NCI-H2107 treated with DMSO at 0.1 percent for 48 hours (cell line): Measurements from ENCODE around the gene ACTBL2.
"Not testable (repeated sequence)": the region's sequence is repeated elsewhere in the genome, so short reads cannot be mapped to it uniquely, and the experiment has no call there.

ENCODE experiments used
- DNase-seq: peaks from one replicate; lab custom pipeline; 2025; ENCODE audit not compliant: unreplicated experiment; lab: John Stamatoyannopoulos, UW

ACTBL2 gene

DNA sequence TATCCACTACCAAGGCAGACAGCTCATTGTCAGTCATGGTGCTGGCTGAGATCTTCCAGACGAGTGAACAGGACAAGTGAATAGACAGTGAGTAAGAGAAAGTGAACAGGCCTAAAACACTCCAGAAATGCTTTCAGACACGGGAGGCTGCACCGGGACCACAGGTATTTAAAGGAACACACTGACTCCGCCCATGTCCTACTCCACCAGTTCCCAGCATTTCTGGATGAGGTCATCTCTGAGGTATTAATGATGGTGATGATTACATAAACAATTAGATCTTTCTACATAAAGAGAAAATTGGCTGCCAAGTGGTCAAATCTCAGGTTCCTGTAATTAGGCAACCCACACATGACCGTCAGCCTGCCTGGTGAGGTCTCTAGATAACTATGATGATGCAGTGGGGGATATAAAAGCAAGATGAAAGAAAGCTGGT lies at the start of gene ACTBL2:
ACTBL2 (minus strand) TSS at position 141 of the 436 bp plus-strand sequence; CDS start at position 37, 104 bp downstream.
- DNase-seq = no peak

DNA sequence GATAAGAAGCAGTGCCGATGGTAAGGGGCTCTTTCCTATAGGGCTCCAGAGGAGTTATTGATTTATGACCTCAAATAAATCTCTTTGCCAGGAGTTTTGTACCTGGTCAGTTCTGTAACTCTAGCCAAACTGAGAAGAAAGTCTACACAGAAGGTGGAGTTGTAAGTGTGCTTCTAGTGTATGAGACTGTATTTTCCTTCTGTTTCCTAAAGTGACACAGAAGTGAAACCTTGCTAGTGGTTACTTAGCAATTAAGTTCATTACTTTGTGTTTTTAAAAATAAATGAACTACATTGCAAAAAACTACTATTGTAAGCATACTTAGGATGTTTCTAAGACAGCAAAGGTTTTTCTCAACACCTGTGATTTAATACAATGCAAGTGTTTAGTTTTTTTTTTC lies 48.7 kb upstream of the ACTBL2 start:
- no peak for DNase-seq

GRCh38 chr5:57529864-57530263 lies 47.3 kb upstream of the ACTBL2 start:
- DNase-seq = no peak

DNA sequence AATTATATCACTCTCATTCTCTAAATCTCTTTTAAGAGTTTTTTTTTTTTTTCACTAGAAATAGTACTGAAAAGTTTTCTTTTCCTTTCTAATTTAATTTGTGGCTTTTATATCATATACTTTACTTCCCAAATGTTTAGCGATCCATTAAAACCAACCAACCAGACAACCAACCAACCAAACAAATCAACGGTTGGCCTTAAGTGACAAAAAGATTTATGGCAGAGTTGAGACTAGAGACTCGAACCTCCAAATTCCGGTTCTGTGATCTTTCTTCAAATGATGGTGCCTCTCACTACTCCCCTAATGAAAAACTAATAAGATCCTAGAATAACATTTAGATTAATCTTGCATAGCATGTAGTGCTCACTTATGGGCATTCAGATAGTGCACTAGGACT lies 45.3 kb upstream of the ACTBL2 start:
- no peak for DNase-seq

- DNase-seq = no peak
Measured at GRCh38 chr5:57524348-57525060, 41.9 kb upstream of the ACTBL2 start.

- DNase-seq = not testable (repeated sequence)
Measured at GRCh38 chr5:57522477-57522876, 39.9 kb upstream of the ACTBL2 start.

GRCh38 chr5:57518415-57518814 lies 35.8 kb upstream of the ACTBL2 start:
- not testable (repeated sequence) for DNase-seq

DNA sequence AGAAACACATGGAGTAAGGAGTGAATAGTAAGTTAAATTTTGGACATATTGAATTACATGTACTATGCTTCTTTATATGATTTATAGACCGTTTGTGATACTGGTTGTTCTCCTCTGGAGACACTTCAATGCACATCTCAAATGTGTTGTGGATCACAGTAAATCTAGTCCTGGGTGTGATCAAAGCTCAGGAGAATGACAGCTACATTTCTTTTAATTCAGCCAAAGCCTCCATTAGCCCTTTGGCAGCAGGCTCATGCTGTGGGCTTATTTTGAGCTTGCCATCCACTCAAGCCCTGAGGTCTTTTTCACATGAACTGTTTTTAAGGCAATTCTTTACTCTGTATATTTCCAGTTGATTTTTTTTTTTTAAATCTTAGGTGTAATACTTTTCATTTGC lies 34.6 kb upstream of the ACTBL2 start:
- DNase-seq = no peak

GRCh38 chr5:57513785-57514184 lies 31.2 kb upstream of the ACTBL2 start:
- DNase-seq = no peak

GRCh38 chr5:57511321-57511720 lies 28.7 kb upstream of the ACTBL2 start:
- no peak for DNase-seq

GRCh38 chr5:57509501-57510260 lies 27.1 kb upstream of the ACTBL2 start:
- DNase-seq = no peak

GRCh38 chr5:57508211-57508610 lies 25.6 kb upstream of the ACTBL2 start:
- DNase-seq = no peak

- DNase-seq = no peak
Measured at GRCh38 chr5:57505272-57506200, 22.9 kb upstream of the ACTBL2 start.

DNA sequence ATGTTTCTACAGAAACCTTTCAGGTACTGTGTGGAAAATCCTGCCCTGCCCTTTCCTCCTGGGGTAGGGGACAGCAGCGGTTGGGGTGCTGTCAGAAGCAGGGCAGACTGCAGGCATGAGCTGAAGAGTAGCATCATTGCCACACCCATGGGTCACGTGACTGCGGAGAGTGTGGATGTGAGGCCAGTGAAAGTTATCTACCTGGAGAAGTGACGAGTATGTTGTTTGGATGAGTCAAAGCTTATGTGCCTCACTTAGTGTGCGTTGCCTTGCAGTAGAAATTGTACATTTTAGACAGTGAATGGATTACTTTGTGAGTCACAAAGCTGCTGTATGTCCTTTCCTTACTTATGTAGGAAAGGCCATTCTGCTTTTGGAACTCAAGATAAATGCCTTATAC lies 21.7 kb upstream of the ACTBL2 start:
- no peak for DNase-seq

- DNase-seq = no peak
Measured at GRCh38 chr5:57503433-57503832, 20.8 kb upstream of the ACTBL2 start.

DNA sequence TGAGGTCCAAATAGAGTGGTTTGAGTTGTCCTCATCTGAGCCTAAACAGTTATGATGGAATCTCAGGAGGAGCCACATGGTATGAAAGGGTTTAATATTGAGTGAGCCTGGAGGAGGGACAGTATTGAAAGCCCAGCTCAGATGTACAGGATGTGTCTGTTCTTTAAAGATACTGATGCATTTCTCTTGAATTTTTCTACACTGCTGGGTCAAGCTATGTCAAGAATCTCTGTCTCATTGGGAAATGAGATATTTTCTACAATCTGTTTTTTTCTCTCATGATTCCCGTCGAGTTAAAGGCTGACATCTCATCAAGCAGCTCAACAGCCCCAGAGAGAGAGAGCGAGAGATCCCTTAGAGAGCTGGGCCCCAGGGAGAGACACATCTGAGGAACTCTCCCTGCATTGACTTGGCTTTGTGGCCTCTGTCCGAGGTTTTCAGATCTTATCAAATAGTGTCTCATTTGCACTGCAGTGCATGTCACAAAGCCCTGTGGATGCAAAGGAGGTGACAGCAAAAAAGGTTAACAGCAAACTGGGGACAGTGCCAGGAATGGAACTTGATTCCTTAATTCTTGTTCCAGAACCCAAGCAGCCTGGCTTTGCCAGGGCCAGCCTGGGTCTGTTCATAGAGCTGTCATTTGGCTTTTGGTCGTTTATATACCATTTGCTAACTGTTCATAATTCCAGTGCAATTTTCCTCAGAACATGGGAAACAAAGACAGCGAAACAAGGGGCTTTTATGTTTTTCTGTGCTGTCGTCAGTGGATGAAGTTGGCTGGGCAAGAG lies 19.0 kb upstream of the ACTBL2 start:
- DNase-seq = no peak

- DNase-seq = peak; percentile 50
Measured at GRCh38 chr5:57499262-57500050, 16.8 kb upstream of the ACTBL2 start.

DNA sequence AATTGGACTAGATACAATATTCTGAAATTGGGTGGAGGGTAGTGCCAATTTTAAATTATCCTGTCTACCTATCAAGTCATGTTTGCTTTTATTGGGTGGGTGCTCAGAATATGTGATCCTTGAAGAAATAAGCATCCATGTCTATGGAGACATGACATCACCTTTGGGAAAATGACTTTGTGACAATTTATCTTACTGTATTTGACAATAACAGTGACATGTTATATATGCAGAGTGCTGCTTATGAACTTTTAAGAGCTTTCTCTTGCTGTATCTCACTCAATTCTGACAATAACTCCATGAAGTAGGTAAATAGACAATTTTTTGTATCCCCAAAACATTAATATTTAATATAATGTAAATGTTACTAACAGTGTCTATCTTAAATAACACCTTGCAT lies 15.1 kb upstream of the ACTBL2 start:
- DNase-seq = no peak

- DNase-seq = peak; percentile 65
Measured at GRCh38 chr5:57495285-57496086, 12.9 kb upstream of the ACTBL2 start.
